Measurements from ENCODE around the gene SLCO3A1.

SLCO3A1 gene

DNA sequence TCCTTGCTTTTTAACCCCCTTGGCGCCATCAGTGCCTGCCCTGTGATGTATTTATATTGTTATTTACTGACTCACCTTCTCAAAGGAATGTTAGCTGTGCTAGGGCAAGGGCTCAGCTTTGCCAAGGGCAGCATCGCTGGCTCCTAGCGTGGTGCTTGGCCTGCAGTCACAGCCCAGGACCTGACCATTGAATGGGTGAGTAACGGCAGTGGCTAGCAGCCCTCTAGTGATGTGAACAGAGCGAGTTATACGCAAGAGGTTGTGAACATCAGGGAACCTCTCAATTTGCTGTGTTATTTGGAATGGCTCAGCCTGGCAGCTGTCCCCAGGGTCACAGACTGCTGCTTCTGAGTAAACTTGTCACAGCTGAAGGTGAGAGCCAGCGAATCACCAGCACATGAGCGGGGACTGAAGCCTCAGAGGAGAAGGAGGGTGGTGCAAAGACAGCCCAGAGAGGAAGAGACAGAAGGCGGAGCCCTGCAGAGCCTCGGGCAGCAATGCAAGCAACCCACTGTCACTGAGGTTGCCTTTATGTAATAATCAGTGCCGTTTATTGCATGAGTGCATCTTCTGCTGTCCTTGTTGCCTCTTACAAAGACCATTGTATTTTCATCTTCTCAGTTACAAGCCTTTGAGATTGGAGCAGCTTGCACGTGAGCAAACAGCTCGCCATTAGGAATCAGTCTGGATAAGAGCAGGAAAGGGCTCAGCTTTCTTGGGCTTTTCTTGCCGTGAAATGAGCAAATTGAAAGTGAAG lies 158.3 kb downstream of the SLCO3A1 start:
- DNase-seq, result no peak

DNA sequence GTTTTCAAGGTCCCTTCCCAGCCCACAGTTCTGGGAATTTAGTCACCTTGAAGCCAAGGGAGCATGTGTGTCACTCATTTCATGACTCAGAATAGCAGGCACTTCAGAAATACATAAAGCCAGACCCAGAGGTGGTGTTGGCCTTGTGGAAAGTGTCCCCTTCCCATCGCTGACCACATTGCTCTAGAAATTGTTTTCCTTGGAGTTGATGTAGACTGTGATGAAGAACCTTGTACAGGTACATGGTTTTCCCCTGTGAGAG lies 158.8 kb downstream of the SLCO3A1 start:
- no peak for DNase-seq

DNA sequence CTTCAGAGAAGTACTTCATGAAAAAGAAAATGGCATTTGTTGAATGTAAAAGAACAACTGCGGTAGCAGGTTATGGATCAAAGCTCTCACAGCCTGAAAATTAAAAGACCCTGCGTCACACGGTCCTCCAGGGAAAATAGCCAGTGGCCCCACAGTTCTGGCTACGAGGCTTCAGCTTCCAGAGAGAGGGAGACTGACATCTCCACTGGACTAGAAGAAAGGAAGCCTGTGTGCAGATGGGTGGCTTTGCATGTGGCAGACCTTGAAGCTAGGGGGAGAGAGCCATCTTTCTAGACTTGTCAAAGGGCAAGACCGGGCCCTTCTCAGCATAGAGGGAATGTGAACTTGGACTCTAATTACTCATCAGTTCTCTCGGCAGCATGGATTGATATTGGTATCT lies 159.4 kb downstream of the SLCO3A1 start:
- no peak for DNase-seq

- DNase-seq, result no peak
Observed at GRCh38 chr15:92014281-92015030, 160.9 kb downstream of the SLCO3A1 start.

GRCh38 chr15:92017882-92018534 lies 164.5 kb downstream of the SLCO3A1 start:
- no peak for DNase-seq

DNA sequence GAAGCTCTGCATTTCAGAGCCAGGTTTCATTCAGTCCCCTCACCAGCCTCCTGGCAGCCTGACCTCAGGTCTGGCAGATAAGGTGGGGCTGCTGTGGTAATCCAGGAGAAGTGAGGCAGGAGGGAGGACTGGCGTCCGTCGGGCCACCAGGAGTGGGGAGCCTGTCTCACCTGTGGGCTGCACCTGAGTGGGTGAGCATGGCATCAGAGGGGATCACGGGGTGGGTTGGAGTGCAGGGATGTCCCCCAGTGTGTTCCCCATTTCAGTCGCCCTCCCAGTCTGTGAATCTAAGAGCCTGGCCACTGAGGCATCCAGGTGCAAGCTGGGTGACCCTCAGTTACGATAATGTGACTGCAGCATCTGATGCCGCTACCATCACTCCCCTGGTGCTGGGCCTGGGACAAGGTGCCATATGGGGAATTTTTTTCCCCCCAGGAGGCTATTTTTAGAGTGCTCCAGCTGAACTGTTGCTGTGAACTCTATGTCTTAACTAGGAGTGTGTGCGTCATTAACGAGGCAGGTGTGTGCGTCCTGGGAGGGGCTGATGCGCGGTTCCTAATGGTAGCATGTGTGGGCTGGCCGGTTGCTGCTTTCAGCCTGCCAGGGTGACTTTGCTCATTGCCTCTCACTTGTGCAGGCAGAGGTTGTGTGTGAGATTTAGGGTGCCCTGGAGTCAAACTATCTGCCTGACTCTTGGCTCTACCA lies 165.2 kb downstream of the SLCO3A1 start:
- DNase-seq, result peak; percentile 31

GRCh38 chr15:92019706-92020105 lies 166.2 kb downstream of the SLCO3A1 start:
- DNase-seq, result no peak

- DNase-seq, result no peak
Observed at GRCh38 chr15:92020207-92020606, 166.7 kb downstream of the SLCO3A1 start.

- DNase-seq, result no peak
Observed at GRCh38 chr15:92020804-92021203, 167.3 kb downstream of the SLCO3A1 start.

DNA sequence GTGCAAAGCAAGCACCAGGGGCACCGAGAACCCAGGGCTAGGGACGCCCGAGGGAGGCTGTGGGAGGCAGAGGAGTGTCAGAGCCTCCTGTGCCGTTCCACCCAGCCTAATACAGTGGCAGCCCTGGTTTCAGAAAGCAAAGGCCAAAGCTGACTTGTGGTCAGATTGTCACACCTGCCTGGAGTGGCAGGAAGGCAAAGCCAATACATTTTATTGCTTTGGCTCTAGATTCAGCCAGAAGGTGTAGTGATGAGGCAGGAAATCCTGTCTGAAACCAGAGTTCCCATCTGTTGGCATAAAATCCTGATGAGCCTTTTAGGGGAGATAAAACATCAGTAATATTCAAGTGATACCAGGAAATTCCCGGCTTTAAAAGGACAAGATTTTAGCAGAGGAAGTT lies 168.3 kb downstream of the SLCO3A1 start:
- DNase-seq, result no peak

GRCh38 chr15:92023965-92024364 lies 170.5 kb downstream of the SLCO3A1 start:
- no peak for DNase-seq

GRCh38 chr15:92025706-92026270 lies 172.3 kb downstream of the SLCO3A1 start:
- no peak for DNase-seq

DNA sequence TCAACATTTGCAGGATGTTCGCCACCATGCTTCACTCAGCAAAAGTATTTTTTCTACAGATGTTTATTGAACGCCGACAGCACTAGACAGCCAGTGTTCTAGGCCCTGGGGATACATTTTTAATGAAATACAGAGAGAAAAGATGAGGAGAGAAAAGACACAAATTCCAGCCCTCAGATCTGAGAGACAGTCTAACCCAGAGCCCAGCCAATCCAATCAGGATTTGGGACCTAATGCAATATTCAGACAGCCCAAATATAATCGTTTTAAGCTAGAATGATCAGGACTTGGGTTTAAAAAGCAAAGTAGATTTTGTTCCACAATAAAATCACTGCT lies 174.8 kb downstream of the SLCO3A1 start:
- no peak for DNase-seq

DNA sequence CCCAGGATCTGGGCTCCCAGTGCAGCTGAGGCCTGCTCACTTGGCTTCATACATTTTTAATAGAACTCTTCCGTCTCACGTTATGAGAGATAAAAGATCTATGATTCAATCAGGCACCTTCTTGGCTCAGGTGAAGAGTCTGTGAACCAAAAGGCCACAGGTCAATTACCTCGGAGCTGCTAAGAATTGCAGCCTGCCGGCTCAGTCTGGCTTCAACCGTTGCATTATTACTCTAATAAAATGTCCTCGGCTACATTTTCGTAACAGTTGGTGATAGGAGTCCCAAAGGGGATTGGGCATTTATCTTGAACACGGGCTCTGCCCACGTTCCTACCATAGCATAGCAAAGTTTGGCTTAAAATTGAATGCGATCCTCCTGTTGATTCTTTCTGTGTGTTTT lies 176.3 kb downstream of the SLCO3A1 start:
- no peak for DNase-seq

- DNase-seq, result no peak
Observed at GRCh38 chr15:92033314-92033713, 179.8 kb downstream of the SLCO3A1 start.

DNA sequence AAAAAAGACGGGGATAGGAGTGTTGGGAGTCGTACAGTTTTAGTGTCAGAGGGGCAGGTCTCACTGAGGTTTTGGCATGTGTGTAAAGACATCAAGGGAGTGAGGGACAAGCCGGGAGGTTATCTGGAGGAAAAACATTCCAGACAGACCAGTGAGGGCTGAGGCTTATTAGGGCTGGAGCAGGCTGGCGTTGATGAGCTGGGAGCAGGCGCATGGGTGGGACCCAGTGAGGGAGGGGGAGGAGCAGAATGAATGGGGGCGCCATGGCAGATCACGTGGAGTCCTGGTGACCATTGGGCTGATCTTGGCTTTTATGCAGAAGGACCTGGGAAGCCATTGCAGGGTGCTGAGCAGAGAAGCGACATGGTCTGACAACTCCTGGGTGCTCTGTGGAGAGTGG lies 180.2 kb downstream of the SLCO3A1 start:
- DNase-seq, result no peak

DNA sequence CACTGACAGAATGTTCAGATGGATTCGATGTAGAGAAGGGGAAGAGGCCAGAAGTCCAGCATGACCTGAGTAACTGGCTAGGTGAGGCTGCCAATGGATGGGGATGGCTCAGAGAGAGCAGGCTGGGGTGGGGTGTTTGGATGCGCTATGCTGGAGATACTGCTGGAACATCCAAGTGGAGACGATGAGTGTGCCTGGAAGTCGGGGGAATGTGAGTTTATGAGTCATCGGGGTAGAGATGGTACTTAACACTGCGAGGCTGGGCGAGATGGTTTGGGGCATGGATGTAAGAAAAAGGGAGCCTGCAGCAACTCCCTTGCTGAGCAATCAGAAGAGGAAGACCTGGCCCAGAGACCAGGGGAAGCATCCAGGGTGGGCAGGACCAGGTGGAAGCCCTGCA lies 180.7 kb downstream of the SLCO3A1 start:
- DNase-seq, result no peak

GRCh38 chr15:92035551-92035950 lies 182.0 kb downstream of the SLCO3A1 start:
- DNase-seq, result no peak

DNA sequence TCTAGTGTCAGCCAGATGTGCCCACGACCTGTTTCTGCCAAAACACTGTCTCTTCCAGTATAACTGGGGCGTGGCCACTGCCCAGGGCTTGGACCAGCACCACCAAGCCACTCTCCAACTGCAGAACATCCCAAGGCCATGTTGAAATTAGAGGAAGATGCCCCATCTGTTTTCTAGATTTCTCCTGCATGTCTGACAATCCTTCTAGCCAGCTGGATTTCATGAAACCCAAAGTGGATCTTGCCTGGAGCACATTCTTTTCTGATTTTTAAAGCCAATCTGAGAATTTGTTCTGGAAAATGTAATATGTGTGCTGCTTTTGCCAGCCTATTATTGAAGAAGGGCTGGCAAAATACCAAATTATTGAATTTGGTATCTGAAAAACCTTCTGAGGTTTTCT lies 182.5 kb downstream of the SLCO3A1 start:
- DNase-seq, result no peak

DNA sequence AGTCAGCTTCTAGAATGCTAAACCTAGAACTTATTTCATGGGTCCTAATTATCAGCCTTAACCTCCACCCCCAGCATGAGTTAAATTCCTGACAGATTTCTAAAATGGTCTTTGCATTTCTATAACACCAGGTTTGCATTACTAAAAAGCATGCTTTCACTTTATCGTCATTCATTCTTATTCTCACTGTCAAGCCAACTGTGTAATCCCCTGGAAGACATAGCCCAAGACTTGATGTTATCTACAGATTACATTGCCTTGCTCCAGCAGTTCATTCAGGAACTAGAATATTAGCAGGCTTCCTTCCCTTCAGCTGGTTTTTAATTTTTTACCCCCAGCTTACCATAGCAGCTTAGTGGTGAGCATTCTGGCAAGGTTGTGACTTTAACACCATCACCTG lies 184.0 kb downstream of the SLCO3A1 start:
- DNase-seq, result no peak

GRCh38 chr15:92040350-92040749 lies 186.8 kb downstream of the SLCO3A1 start:
- no peak for DNase-seq

GRCh38 chr15:92041371-92041770 lies 187.9 kb downstream of the SLCO3A1 start:
- DNase-seq, result no peak

DNA sequence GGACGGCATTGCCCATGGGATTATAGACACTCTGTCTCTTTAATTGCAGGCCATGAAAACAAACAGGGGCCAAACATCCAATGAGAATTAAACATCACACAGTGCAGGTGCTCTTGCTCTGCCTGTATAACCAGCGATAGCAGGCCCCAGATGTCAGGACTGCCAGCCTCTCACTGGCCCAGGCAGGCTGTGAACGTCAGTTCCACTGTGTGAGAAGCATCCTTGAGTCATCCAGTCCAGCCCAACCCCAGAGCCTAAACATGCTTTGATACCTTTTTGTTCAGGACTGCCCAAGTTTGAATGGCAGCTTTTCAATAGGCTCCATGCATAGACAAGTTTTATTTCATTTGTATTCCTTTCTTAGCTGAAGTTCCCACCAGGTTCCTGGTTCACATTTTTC lies 189.8 kb downstream of the SLCO3A1 start:
- DNase-seq, result no peak

Measured in NCI-H1417 treated with DMSO at 0.1 percent for 48 hours (cell line).